GM18517 (cell line): ENCODE measurements around the gene HHATL.

Experiments
- ATAC-seq: cut with Tn5 transposase; IDR thresholded peaks from one replicate; pipeline ENCODE4 v1.9.1; 2021; ENCODE audit warnings: mild to moderate bottlenecking, moderate library complexity; ENCODE audit not compliant: unreplicated experiment

Gene HHATL, protein sequence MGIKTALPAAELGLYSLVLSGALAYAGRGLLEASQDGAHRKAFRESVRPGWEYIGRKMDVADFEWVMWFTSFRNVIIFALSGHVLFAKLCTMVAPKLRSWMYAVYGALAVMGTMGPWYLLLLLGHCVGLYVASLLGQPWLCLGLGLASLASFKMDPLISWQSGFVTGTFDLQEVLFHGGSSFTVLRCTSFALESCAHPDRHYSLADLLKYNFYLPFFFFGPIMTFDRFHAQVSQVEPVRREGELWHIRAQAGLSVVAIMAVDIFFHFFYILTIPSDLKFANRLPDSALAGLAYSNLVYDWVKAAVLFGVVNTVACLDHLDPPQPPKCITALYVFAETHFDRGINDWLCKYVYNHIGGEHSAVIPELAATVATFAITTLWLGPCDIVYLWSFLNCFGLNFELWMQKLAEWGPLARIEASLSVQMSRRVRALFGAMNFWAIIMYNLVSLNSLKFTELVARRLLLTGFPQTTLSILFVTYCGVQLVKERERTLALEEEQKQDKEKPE

GRCh38 chr3:42702066-42702951 is at the start of gene HHATL:
Gene HHATL (minus strand): TSS chr3:42702798. CDS start chr3:42700826, 1,972 bp downstream.
- ATAC-seq, result no peak

GRCh38 chr3:42751609-42752008 is 49.0 kb upstream of the HHATL start:
- ATAC-seq, result no peak

DNA sequence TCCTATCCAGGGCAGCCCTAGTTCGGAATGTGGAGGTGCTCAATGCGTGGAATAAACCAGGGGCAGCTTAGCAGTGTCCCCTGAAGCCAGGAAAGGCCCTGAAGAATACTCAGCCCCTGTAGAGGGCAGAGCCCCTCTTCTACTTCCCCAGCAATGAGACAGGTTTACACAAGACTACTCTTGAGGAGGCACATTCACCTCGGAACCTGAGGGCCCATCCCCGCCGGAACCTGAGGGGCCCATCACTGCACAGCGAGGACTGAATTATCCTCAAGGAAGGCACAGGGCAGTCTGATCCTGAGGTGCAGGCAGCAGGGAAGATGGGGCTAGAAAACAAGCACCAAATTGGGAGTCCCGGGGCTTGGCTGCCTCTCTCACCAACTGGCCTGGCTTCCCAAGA is 48.2 kb upstream of the HHATL start:
- no peak for ATAC-seq

- no peak for ATAC-seq
Measured at GRCh38 chr3:42749753-42750231, 47.2 kb upstream of the HHATL start.

DNA sequence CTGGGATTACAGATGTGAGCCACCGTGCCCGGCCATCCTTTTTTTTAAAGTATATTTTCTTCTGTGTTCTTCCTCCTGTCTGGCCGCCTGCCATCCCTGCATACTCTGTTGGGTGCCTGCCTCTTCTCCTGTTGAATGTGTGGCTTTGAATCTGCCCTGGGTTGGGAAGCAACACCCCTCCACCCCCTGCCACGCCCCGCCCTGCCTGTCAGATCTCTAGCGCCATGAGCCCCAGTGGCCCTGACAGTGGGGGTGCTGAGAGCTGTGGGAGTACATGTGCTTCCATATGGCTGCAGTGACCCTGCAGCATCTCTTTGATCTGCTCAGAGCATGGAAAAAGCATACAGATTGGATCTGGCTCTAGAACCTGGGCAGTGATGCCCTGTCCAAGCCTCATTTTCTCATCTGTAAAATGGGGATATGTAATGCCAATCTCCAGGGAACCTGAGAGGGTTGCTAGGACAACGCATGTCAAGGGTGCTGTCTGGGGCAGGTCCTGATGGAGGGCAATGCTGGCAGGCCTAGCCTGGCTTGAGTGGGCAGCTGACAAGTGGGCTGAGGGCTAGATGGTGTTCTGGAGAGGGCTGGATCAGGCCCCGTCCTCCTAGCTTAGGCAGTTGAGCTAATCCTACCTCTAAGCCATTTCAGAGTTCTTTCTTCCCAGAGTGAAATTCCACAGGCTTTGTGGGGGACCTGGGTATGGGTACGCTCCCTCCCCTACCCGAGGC is 46.6 kb upstream of the HHATL start:
- ATAC-seq, result no peak

GRCh38 chr3:42747581-42747980 is 45.0 kb upstream of the HHATL start:
- ATAC-seq, result no peak

DNA sequence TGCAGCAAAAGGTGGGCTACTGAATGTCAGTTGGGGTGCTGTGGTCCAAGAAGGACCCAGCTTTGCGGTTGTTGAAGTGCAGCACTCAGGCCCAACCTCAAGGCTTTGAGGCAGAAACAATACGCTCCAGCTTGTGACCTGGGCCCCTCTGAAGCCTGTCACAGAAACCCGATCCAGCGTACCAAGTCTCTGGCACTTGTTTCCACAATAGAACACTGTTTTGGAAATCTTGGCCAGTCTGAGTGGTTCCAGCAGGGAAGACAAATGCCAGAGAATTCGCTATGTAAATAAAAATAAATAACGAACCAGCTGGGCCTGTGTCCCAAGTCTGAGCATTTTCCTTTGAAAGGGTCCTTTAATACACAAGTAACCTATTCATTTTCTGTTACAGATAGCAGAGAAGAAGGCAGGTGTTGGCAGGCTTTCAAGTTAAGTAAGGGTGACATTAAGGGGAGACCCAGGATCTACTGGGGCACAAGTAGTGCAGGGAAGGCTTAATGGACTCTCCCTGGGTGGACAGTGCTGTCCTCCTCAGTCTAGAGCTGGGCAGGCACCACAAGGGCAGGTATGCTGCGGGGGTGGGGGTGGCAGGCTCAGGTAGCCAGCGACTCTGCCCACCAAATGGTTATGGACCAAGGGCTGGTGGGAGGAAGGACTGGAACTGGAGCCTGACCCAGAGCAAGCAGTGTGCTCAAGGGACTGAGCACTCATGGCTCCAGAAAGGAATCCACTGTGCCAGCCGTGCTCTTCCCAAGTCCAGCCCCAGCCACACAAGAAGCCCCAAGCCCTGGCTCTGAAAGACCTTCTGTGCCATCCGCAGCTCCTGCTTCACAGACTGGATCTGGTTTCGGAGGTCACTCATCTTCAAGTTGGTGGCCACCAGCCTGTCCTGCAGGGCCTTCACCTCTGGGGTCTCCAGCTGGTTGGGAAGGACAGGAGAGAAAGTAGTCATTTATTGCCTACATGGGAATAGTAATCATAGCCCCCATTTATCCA is 44.2 kb upstream of the HHATL start:
- ATAC-seq, result no peak

- ATAC-seq, result no peak
Measured at GRCh38 chr3:42745776-42746454, 43.3 kb upstream of the HHATL start.

DNA sequence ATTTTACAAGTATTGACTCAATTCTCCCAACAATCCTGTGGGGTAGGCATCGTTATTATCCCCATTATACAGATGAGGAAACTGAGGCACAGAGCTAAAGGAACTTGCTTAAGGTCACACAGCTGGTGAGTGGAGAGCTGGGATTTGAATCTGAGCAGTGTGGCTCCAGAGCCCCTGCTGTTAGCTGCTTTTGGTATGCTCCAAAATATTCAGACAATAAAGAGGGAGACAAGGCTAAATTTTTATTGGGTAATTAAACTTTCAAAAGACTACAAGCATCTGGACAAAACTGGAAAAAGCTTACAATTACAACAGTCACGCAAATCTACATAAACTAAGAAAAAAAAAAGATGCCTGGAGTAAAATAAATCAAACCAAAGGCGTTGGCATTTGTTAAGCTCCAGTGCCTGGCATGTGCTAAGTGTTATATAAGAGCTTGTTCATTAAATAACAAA is 42.7 kb upstream of the HHATL start:
- no peak for ATAC-seq

DNA sequence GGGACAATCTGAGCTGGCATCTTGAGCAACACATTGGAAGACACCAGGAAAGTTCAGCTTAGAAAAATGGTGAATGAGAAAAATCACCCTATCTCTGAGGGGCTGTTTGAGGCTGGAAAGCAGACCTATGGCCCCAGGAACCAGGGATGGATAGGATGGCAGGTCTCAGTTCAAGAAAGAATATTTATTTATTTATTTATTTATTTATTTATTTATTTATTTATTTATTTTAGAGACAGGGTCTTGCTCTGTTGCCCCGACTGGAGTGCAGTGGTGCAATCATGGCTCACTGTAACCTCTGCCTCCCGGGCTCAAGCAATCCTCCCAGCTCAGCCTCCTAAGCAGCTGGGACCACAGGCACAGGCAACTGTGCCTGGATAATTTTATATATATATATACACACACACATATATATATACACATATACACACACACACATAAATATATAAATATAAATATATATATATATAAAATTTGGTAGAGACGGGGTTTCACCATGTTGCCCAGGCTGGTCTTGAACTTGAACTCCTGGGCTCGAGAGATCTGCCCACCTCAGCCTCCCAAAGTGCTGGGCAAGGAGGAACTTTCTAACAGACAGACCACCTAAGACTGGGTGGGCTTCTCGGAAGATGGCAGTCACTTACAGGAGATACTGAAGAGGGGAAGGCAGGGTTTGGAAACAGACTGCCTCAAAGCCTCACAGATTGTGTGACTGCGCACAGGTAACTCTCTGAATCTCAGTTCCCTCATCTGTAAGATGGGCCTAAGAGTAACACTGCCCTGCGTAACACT is 40.8 kb upstream of the HHATL start:
- no peak for ATAC-seq

- ATAC-seq, result no peak
Measured at GRCh38 chr3:42742688-42743087, 40.1 kb upstream of the HHATL start.

DNA sequence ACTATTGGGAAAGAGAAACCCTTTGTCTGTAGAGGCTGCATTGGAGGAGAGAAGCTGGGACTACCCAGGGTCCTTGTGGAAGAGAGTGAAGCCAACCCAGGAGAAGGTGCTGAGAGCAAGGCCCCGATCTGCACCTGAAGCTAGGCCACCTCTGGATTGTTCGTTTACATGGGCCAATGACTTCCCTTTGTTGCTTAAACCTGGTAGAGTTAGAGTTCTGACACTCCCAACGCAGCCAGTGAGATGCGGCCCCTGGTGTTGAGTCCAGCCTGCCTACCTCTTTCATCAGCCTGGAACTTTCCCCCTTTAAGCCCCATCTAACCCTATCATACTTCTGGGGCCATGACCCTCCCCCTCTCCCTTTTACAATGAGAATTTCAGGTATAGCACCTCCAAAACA is 39.7 kb upstream of the HHATL start:
- no peak for ATAC-seq

DNA sequence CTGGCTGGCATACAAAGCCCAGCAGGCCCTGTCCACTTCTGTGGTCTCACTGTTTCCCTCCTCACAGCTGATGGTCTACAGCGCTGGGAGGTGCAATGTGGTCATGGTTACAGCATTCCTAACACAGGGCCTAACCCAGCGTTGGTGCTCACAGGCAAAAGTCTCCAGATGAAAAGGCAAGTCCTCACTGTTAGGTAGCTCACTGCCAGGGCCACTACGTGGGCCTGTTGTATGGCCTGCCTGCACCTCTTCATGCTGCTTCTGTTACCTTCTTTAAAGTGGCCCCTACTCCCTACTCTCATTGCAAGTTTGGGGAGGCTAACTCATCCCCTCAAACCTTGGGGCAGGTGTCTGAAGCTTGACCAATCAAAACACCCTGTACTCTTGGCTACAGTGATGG is 39.2 kb upstream of the HHATL start:
- ATAC-seq, result no peak

DNA sequence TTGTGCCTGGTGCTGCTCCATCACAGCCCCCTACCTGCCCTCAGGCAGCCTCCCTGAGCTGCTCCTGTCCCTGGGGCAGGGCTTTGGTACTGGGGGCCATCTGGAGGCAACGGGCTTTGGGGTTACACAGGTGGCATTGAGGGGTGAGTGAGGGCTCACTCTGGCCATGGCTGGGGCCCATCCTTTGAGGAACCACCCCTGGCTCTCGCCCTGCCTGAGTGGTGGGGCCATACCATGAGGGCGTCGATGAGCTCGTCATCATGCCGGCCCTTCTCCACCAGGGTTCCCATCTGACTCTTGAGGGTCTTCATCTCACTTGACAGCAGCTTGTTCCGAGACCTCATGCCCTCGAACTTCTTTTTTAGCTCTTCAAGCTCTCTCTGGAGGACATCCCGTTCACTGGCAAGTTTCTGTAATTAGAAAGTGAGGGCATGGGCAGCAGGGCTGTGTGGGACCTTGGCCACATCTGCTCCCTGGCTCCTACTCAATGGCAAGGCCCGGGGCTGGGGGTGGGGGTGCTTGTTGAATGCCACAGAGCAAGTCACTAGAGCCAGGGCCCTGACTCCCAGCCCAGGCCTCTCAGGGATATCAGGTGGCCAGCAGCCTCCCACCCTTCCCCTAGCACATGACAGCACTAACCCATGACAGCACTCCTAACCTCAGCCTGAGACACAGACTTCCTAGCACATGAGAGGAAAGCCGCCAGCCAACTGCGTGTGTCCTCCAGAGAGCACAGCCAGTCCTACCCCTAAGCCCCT is 37.0 kb upstream of the HHATL start:
- ATAC-seq, result no peak

DNA sequence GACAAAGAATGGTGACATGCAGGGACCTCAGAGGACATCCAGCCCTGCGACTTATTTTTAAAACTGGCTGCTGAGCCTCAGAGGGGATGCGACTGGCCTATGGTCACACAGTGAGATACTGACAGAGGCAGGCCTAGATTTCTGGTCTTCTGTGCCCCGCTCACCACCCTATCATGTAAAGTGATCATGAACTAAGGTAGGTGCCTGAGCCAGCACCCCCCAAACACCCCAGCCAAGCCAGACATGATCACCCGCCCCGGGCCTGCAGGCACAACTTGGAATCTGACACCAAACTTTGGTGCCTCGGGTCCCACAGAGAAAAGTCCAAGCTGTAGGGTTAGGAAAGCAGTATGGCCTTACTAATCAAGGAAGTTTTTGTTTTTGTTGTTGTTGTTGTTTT is 33.9 kb upstream of the HHATL start:
- ATAC-seq, result no peak

DNA sequence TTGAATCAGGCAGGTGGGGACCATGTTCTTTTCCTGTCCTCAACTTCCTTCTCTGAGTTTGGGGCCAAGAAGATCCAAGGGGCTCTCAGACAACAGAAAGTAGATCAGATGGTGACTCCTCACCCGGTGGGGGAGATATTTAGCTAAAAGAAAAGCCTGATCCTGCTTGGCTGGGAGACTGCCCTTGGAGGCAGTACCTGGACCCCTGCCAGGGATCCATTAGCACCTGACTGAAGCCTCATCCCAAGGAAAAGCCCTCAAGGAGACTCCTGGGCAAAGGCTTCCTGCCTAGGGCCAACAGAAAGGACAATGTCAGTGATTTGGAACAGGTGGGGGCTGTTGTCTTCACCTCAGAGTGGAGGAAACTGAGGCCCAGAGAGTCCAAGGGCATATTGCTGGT is 33.5 kb upstream of the HHATL start:
- no peak for ATAC-seq

GRCh38 chr3:42735615-42736014 is 33.0 kb upstream of the HHATL start:
- no peak for ATAC-seq

DNA sequence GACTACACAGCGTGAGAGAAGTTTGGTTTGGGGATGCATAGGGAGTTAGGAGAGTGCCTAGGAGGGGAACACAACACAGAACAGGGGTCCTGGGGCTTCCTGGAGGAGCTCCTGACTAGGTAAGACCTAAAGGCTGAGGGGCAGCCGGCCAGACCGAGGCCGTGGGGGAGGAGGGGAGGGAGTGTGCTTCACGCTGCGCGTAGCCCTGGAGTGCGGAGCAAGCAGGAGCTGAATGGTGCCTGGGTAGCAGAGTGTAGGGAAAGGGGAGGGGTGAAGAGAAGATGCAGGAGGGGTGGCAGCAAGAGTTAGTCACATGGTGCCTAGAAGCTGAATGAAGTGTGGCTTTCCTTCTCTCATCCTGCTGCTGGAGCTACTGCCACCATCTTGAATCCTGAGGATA is 32.4 kb upstream of the HHATL start:
- ATAC-seq, result no peak
